GM12878 (cell line): ENCODE measurements around the gene HJV. TPM values are rescaled to one million over a fixed set of nuclear protein-coding genes. Genes with fewer than 3 reads are reported as not detected.

Experiments
- ATAC-seq: fragments of 200-7000 bp; cut with Tn5 transposase; 3 replicates; pipeline ENCODE4 v1.9.1; 2020; ENCODE audit warnings: mild to moderate bottlenecking, moderate library complexity
- BruUV-seq: library from RNA; stranded (reverse); fragments of 400-500 nt; replicated peaks from 2 replicates; lab custom pipeline; 2021; lab: Mats Ljungman, UMichigan
- CTCF ChIA-PET: fragments of 300-600 bp; sonication (Branson Sonifier 250); formaldehyde crosslinking; extraction: SDS; loops from one replicate; lab custom pipeline; 2021; ENCODE audit warnings: inconsistent platforms; lab: Yijun Ruan, JAX
- POLR2A ChIA-PET: fragments of 350-600 bp; formaldehyde crosslinking; extraction: SDS; loops from one replicate; lab custom pipeline; 2021; ENCODE audit warnings: inconsistent platforms; lab: Charles Lee
- RAD21 ChIA-PET: fragments of 300-600 bp; sonication (Branson Sonifier 250); formaldehyde crosslinking; loops from one replicate; lab custom pipeline; 2023; ENCODE audit warnings: antibody characterized with exemption; ENCODE audit not compliant: unreplicated experiment; lab: Charles Lee
- SMC1A ChIA-PET: fragments of 300-600 bp; sonication (Branson Sonifier 250); formaldehyde crosslinking; loops from one replicate; lab custom pipeline; 2023; ENCODE audit not compliant: unreplicated experiment, uncharacterized antibody; lab: Charles Lee
- DNase-seq: peaks from one replicate; pipeline ENCODE4 v3.0.0-alpha.2; 2011; ENCODE audit warnings: low read depth, low spot score
- FAIRE-seq: peaks from 3 replicates; lab custom pipeline; 2011; peaks lifted over from hg19 to GRCh38; lab: Jason Lieb, UNC
- H2AFZ ChIP-seq: 2 replicates; pipeline ENCODE4 v1.6.0; 2011; ENCODE audit warnings: low read depth, low read length, control low read depth; ENCODE audit not compliant: control insufficient read depth
- H3K27ac ChIP-seq: 2 replicates; pipeline ENCODE4 v1.5.1; 2011; ENCODE audit warnings: control low read depth; ENCODE audit not compliant: control insufficient read depth, insufficient read depth
- H3K27me3 ChIP-seq, 2 experiments: replicated peaks in 1 of 2; 2 replicates each; pipeline versions ENCODE4 v1.6.0 to v1.6.1; 2011; ENCODE audit warnings: low read length in 1 of 2; ENCODE audit not compliant: control insufficient read depth in 2 of 2, insufficient read depth in 2 of 2
- H3K36me3 ChIP-seq, 2 experiments: 2 replicates each; pipeline ENCODE4 v1.5.1; 2011; ENCODE audit warnings: low read length in 1 of 2; ENCODE audit not compliant: control insufficient read depth in 2 of 2, insufficient read depth in 2 of 2
- H3K4me1 ChIP-seq: 2 replicates; pipeline ENCODE4 v1.6.1; 2011; ENCODE audit warnings: mild to moderate bottlenecking, low read length, moderate library complexity, mixed read lengths; ENCODE audit not compliant: control insufficient read depth, insufficient read depth
- H3K4me2 ChIP-seq: 2 replicates; pipeline ENCODE4 v1.6.0; 2011; ENCODE audit warnings: control low read depth; ENCODE audit not compliant: control insufficient read depth, insufficient read depth
- H3K4me3 ChIP-seq: fragments of 200-600 bp; sonication (generic); 2 replicates; pipeline ENCODE4 v1.5.1; 2016
- H3K79me2 ChIP-seq: 2 replicates; pipeline ENCODE4 v1.6.0; 2011; ENCODE audit warnings: low read length; ENCODE audit not compliant: control insufficient read depth, insufficient read depth
- H3K9ac ChIP-seq: 2 replicates; pipeline ENCODE4 v1.8.0; 2011; ENCODE audit warnings: low read length, control low read depth, mixed read lengths; ENCODE audit not compliant: control insufficient read depth, insufficient read depth
- H3K9me3 ChIP-seq: replicated peaks from 3 replicates; pipeline ENCODE4 v1.5.1; 2011; ENCODE audit warnings: mild to moderate bottlenecking, low read length; ENCODE audit not compliant: control insufficient read depth, insufficient read depth
- H4K20me1 ChIP-seq: 2 replicates; pipeline ENCODE4 v1.6.0; 2011; ENCODE audit not compliant: control insufficient read depth, insufficient read depth
- ATF7 ChIP-seq: fragments of 450-650 bp; IDR thresholded peaks from 2 replicates; pipeline ENCODE4 v1.6.1; 2016; ENCODE audit warnings: low read depth, mild to moderate bottlenecking
- BCLAF1 ChIP-seq: fragments of 450-650 bp; IDR thresholded peaks from 2 replicates; pipeline ENCODE4 v1.6.1; 2017; ENCODE audit warnings: antibody characterized with exemption, mild to moderate bottlenecking, moderate library complexity
- ESRRA ChIP-seq: IDR thresholded peaks from 2 replicates; pipeline ENCODE4 v1.6.1; 2012; ENCODE audit warnings: mild to moderate bottlenecking, low read length, improper control_type of control experiment
- FOS ChIP-seq: IDR thresholded peaks from 3 replicates; pipeline ENCODE4 v1.6.1; 2011; ENCODE audit warnings: borderline replicate concordance; ENCODE audit not compliant: insufficient read length; ENCODE audit errors: extremely low read depth
- HDAC6 ChIP-seq: fragments of 200-600 bp; sonication (generic); IDR thresholded peaks from one replicate; pipeline ENCODE4 v1.8.0; 2017; ENCODE audit warnings: antibody characterized with exemption; ENCODE audit not compliant: unreplicated experiment
- IRF4 ChIP-seq: IDR thresholded peaks from 2 replicates; pipeline ENCODE4 v1.6.1; 2011; ENCODE audit warnings: low read depth, low read length
- MYB ChIP-seq: fragments of 150-350 bp; IDR thresholded peaks from 2 replicates; pipeline ENCODE4 v1.6.1; 2014; ENCODE audit warnings: mild to moderate bottlenecking, low read depth, low read length, borderline replicate concordance
- REST ChIP-seq: IDR thresholded peaks from 2 replicates; pipeline ENCODE4 v1.6.1; 2012; ENCODE audit warnings: mild to moderate bottlenecking, low read depth, low read length
- SMARCA5 ChIP-seq: fragments of 450-650 bp; IDR thresholded peaks from 2 replicates; pipeline ENCODE4 v1.6.1; 2017; ENCODE audit warnings: mild to moderate bottlenecking
- SREBF1 ChIP-seq: IDR thresholded peaks from 2 replicates; pipeline ENCODE4 v1.6.1; 2012; ENCODE audit warnings: mild to moderate bottlenecking, low read length
- STAT3 ChIP-seq: IDR thresholded peaks from 2 replicates; pipeline ENCODE4 v1.6.1; 2011; ENCODE audit warnings: low read depth, low read length, improper control_type of control experiment
- YBX1 ChIP-seq: fragments of 450-650 bp; IDR thresholded peaks from 2 replicates; pipeline ENCODE4 v1.6.1; 2016; ENCODE audit warnings: antibody characterized with exemption
- ZBTB33 ChIP-seq: fragments of 450-650 bp; IDR thresholded peaks from 2 replicates; pipeline ENCODE4 v1.6.1; 2017; ENCODE audit warnings: mild to moderate bottlenecking
- ZNF24 ChIP-seq: fragments of 450-650 bp; IDR thresholded peaks from 2 replicates; pipeline ENCODE4 v1.6.1; 2017; ENCODE audit warnings: antibody characterized with exemption, mild to moderate bottlenecking
- ZZZ3 ChIP-seq: IDR thresholded peaks from 2 replicates; pipeline ENCODE4 v1.6.1; 2011; ENCODE audit warnings: low read depth; ENCODE audit not compliant: control insufficient read depth, insufficient read length
- in situ Hi-C: fragments of 300-500 bp; cut with MboI; formaldehyde crosslinking; loops from 9 replicates; pipeline ENCODE4 v1.14.3; 2018; ENCODE audit warnings: mixed read lengths
- intact Hi-C: fragments of 100-400 bp; cut with micrococcal nuclease; formaldehyde crosslinking; loops from one replicate; pipeline ENCODE4 v1.14.2; 2022; ENCODE audit not compliant: unreplicated experiment
- polyA plus RNA-seq, 11 experiments: library from polyadenylated mRNA; depleted of rRNA in 4 of 11; unstranded in 6 of 11; stranded (reverse) in 5 of 11; fragments of >200 nt; fragmentation: Nextera tagmentation in 4 of 11; fragmentation: Illumina TruSeq in 1 of 11; extraction: Ambion mirVana in 4 of 11; extraction: Trizol in 1 of 11; gene quantifications; 1 replicate in 1 of 11; 2 replicates in 10 of 11; pipeline versions ENCODE4 v1.2.1 to v1.2.3, GENCODE V29; 2011 to 2016; ENCODE audit warnings: inconsistent platforms in 2 of 11, missing spikeins in 2 of 11, low read depth in 1 of 11
- total RNA-seq, 4 experiments: library from RNA; depleted of rRNA in 3 of 4; stranded (reverse); fragments of >200 nt in 3 of 4; fragmentation: Illumina TruSeq in 1 of 4; extraction: Trizol in 1 of 4; gene quantifications; 2 replicates each; pipeline versions ENCODE4 v1.2.1 to v1.2.3, GENCODE V29; 2013 to 2021

HJV gene
- total and polyA plus RNA-seq, 10 of the 15 experiments (the other 5 are each of a cell fraction or from before 2014, with no cell fraction given), result not detected

- in situ Hi-C loops, result no loop called here
- intact Hi-C loops, result no loop called here
- CTCF ChIA-PET, result interaction anchor here (1.6 kb wide), 1 partner anchor 52 kb away, joined by 3 read pairs; no protein-coding TSS in a partner anchor
- Histone ChIP-seq H3K4me1 (no peaks in the 10 kb centered on the region), H3K4me2 (no peak overlapping the region), H3K27ac (no peak overlapping the region), H3K36me3 (no peaks in the 10 kb centered on the region), H4K20me1 (no peaks in the 10 kb centered on the region), H3K9me3 (no peaks in the 10 kb centered on the region), H3K4me3 (no peak overlapping the region), H3K27me3 (peaks cover 0 to 2% of the 10 kb centered on the region in 2 experiments; a peak in 1 of 4 replicates), H3K9ac (no peak overlapping the region), H2AFZ (no peak overlapping the region), H3K79me2 (no peaks in the 10 kb centered on the region)
- SMC1A ChIA-PET, result no interaction called here
- DNase-seq (no peak), ATAC-seq (no peak), FAIRE-seq (no peak)
- BruUV-seq, result no TSS peak
- RAD21 ChIA-PET, result no interaction called here
- POLR2A ChIA-PET, result interaction anchor here (0.7 kb wide), 1 partner anchor 30 kb away, joined by 3 read pairs; no protein-coding TSS in a partner anchor
- TF ChIP-seq SREBF1 (no peak), MYB (no peak), SMARCA5 (no peak), YBX1 (no peak), ZNF24 (no peak), ZBTB33 (no peak), ATF7 (no peak), FOS (no peak), ESRRA (no peak), REST (no peak), ZZZ3 (no peak), STAT3 (no peak), BCLAF1 (no peak), HDAC6 (no peak), IRF4 (no peak)
Observed at GRCh38 chr1:146029117-146029516, 7.6 kb upstream of the HJV start.
